K562 (cell line): ENCODE measurements around the gene NUDT14. TPM values are rescaled to one million over a fixed set of nuclear protein-coding genes. Genes with fewer than 3 reads are reported as not detected.

ENCODE experiments used
- ATAC-seq: fragments of 200-7000 bp; cut with Tn5 transposase; 3 replicates; pipeline ENCODE4 v1.9.1; 2020; ENCODE audit warnings: moderate library complexity
- BruUV-seq: library from RNA; stranded (reverse); fragments of 400-500 nt; replicated peaks from 2 replicates; lab custom pipeline; 2021; lab: Mats Ljungman, UMichigan
- CTCF ChIA-PET: fragments of 300-600 bp; formaldehyde crosslinking; extraction: SDS; loops from one replicate; lab custom pipeline; 2021; ENCODE audit warnings: low intra/inter-chr PET ratio; lab: Yijun Ruan, JAX
- POLR2A ChIA-PET: fragments of 300-600, 350-650 bp; sonication (Branson Sonifier 250); formaldehyde crosslinking; extraction: SDS; loops from one replicate; lab custom pipeline; 2021; ENCODE audit warnings: antibody characterized with exemption, inconsistent platforms; lab: Yijun Ruan, JAX
- DNase-seq, 4 experiments: peaks; one replicate each; pipeline versions ENCODE4 v3.0.0 to v3.0.0-alpha.2; 2011 to 2018; ENCODE audit warnings: low spot score in 3 of 4, mixed read lengths in 3 of 4; ENCODE audit errors: extremely low read depth in 1 of 4
- FAIRE-seq: peaks from 2 replicates; lab custom pipeline; 2011; peaks lifted over from hg19 to GRCh38; lab: Jason Lieb, UNC
- H2AFZ ChIP-seq: 2 replicates; pipeline ENCODE4 v1.6.0; 2011; ENCODE audit warnings: low read depth, low read length, control low read depth, inconsistent platforms
- H3K27ac ChIP-seq: fragments of 200-600 bp; 3 replicates; pipeline ENCODE4 v1.8.0; 2011; ENCODE audit warnings: low read depth, mild to moderate bottlenecking, control low read depth, inconsistent platforms, low read length, moderate library complexity, mixed read lengths; ENCODE audit errors: extremely low read depth
- H3K27me3 ChIP-seq, 2 experiments: fragments of 300-600 bp in 1 of 2; 2 replicates in 1 of 2; 3 replicates in 1 of 2; pipeline versions ENCODE4 v1.6.0 to v1.8.0; 2011; ENCODE audit warnings: inconsistent platforms in 2 of 2, low read length in 2 of 2, mild to moderate bottlenecking in 1 of 2, mixed read lengths in 1 of 2, moderate library complexity in 1 of 2; ENCODE audit not compliant: control insufficient read depth in 2 of 2, insufficient read depth in 2 of 2
- H3K36me3 ChIP-seq: fragments of 300-600 bp; 3 replicates; pipeline ENCODE4 v1.8.0; 2011; ENCODE audit warnings: mild to moderate bottlenecking, low read length, inconsistent platforms; ENCODE audit not compliant: control insufficient read depth, insufficient read depth
- H3K4me1 ChIP-seq, 2 experiments: fragments of 200-600 bp in 1 of 2; replicated peaks in 1 of 2; 2 replicates in 1 of 2; 3 replicates in 1 of 2; pipeline versions ENCODE4 v1.5.1 to v1.8.0; 2011; ENCODE audit warnings: inconsistent platforms in 2 of 2, low read length in 2 of 2, mild to moderate bottlenecking in 1 of 2, mixed read lengths in 1 of 2, moderate library complexity in 1 of 2; ENCODE audit not compliant: control insufficient read depth in 2 of 2, insufficient read depth in 2 of 2
- H3K4me2 ChIP-seq: 2 replicates; pipeline ENCODE4 v1.6.1; 2011; ENCODE audit warnings: low read length, control low read depth, inconsistent platforms, mixed read lengths; ENCODE audit not compliant: insufficient read depth
- H3K4me3 ChIP-seq: fragments of 200-600 bp; sonication (generic), shearing (Covaris generic); 2 replicates; pipeline ENCODE4 v1.5.1; 2016; ENCODE audit warnings: control low read depth, inconsistent platforms
- H3K79me2 ChIP-seq: fragments of 200-600 bp; 3 replicates; pipeline ENCODE4 v1.8.0; 2011; ENCODE audit warnings: low read length, inconsistent platforms; ENCODE audit not compliant: control insufficient read depth, insufficient read depth
- H3K9ac ChIP-seq, 2 experiments: 2 replicates each; pipeline versions ENCODE4 v1.6.0 to v1.6.1; 2011; ENCODE audit warnings: low read depth in 2 of 2, low read length in 2 of 2, control low read depth in 1 of 2, inconsistent platforms in 1 of 2, mild to moderate bottlenecking in 1 of 2, mixed read lengths in 1 of 2; ENCODE audit not compliant: insufficient read depth in 1 of 2
- H3K9me1 ChIP-seq: one replicate; pipeline ENCODE4 v1.6.0; 2011; ENCODE audit warnings: inconsistent platforms, mild to moderate bottlenecking, low read length, moderate library complexity; ENCODE audit not compliant: control insufficient read depth, insufficient read depth
- H3K9me3 ChIP-seq: replicated peaks from 2 replicates; pipeline ENCODE4 v1.5.1; 2011; ENCODE audit warnings: low read depth, low read length, inconsistent platforms; ENCODE audit not compliant: control insufficient read depth, insufficient read depth
- H4K20me1 ChIP-seq: replicated peaks from 2 replicates; pipeline ENCODE4 v1.6.1; 2011; ENCODE audit warnings: low read length, inconsistent platforms, mixed read lengths; ENCODE audit not compliant: control insufficient read depth, insufficient read depth
- CHCHD3 ChIP-seq: fragments of 250-450 bp; sonication (Bioruptor Pico); IDR thresholded peaks from 2 replicates; pipeline ENCODE4 v2.1.2; 2022; ENCODE audit warnings: mild to moderate bottlenecking
- PRDM10 ChIP-seq: fragments of 450-650 bp; IDR thresholded peaks from 2 replicates; pipeline ENCODE4 v1.6.1; 2018; ENCODE audit not compliant: partially characterized antibody
- TEAD1 ChIP-seq, 2 experiments: fragments of 450-650 bp in 1 of 2; sonication (generic) in 1 of 2; formaldehyde crosslinking; IDR thresholded peaks; 2 replicates each; pipeline versions ENCODE4 v1.4.0 to v1.8.0; 2020 to 2022; ENCODE audit warnings: mild to moderate bottlenecking in 2 of 2, missing genetic modification reagents in 1 of 2
- ZNF740 ChIP-seq, 3 experiments: fragments of 200-800 bp in 1 of 3; sonication (Bioruptor generic) in 1 of 3; sonication (generic) in 1 of 3; formaldehyde crosslinking in 1 of 3; IDR thresholded peaks; 2 replicates each; pipeline versions ENCODE4 v1.6.1 to v1.8.0; 2016 to 2022; ENCODE audit warnings: mild to moderate bottlenecking in 2 of 3, missing compliant biosample characterization in 2 of 3, missing genetic modification characterization in 2 of 3, missing genetic modification reagents in 1 of 3
- WGBS: fragments of 100-300 bp; shearing (Covaris generic); methylation state at CpG from one replicate; pipeline ENCODE4 v1.1.6; 2016; ENCODE audit warnings: low coverage, mixed read lengths; ENCODE audit not compliant: insufficient coverage; ENCODE audit errors: missing lambda C conversion rate; 5-methylcytosine and 5-hydroxymethylcytosine counted together
- in situ Hi-C: fragments of 300-500 bp; cut with MboI; formaldehyde crosslinking; loops from 4 replicates; pipeline ENCODE4 v1.15.0; 2018; ENCODE audit warnings: inconsistent platforms, mixed read lengths
- intact Hi-C: fragments of 100-400 bp; cut with micrococcal nuclease; formaldehyde crosslinking; loops from 2 replicates; pipeline ENCODE4 v1.14.2; 2022
- polyA plus RNA-seq, 8 experiments: library from polyadenylated mRNA; depleted of rRNA in 4 of 8; stranded (reverse) in 5 of 8; unstranded in 3 of 8; fragments of >200 nt; fragmentation: Nextera tagmentation in 2 of 8; fragmentation: Illumina TruSeq in 1 of 8; extraction: Ambion mirVana in 2 of 8; extraction: Trizol in 1 of 8; gene quantifications; 2 replicates each; pipeline versions ENCODE4 v1.2.1 to v1.2.3, GENCODE V29; 2011 to 2014; ENCODE audit warnings: inconsistent platforms in 1 of 8, missing spikeins in 1 of 8
- total RNA-seq, 7 experiments: library from RNA; depleted of rRNA in 6 of 7; stranded (reverse); fragments of >200 nt in 6 of 7; fragmentation: Illumina TruSeq in 2 of 7; extraction: Trizol in 2 of 7; gene quantifications; 2 replicates each; pipeline versions ENCODE4 v1.2.1 to v1.2.3, GENCODE V29; 2011 to 2021; ENCODE audit warnings: low replicate concordance in 1 of 7

NUDT14 gene
- total and polyA plus RNA-seq, 9 of the 15 experiments (the other 6 are each of a cell fraction or from before 2014, with no cell fraction given), result 0.14 to 16.3 (median 8.2) TPM

DNA sequence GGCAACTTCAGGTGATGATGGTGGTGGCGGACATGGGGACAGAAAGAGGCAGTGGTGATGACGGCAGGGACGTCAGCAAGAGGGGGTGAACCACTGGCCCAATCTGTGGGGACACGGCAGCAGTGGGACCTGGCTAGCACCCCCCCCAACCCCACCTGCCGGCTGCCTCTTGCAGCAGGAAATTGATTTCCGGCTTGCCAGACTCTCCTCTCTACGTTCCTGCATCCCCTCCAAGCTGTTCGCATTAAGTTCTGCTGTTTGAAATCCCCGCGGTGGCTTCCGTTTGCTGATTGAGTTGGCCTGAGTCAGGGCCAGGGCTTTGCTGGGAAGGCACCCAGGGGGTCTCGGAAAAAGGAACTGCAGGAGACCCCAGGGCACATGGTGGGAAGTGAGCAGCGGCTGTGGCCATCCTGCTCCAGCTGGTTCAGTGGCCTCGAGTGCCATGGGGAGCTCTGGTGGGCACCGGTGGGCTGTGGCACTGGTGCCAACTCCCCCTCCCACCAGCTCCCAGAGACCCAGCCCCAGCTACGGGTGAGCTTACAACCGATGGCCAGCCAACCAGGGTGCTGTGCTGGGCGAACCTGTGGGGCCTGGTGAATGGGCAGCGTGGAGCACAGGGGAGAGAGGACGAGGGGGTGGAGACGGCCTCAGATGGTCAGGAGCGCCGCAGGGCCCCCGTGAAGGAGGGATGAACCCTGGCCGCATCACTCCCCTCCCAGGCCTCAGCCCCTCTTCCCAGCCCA lies 14.6 kb upstream of the NUDT14 start:
- Histone ChIP-seq H2AFZ (no peak overlapping the region), H3K4me2 (no peak overlapping the region), H3K9ac (peak overlapping the region in 1 of 2 experiments; percentile 4; a peak in 1 of 4 replicates), H3K79me2 (no peaks in the 10 kb centered on the region), H4K20me1 (no peaks in the 10 kb centered on the region), H3K4me1 (peaks cover 6 to 72% of the 10 kb centered on the region in 2 experiments; a peak in 3 of 5 replicates), H3K36me3 (no peaks in the 10 kb centered on the region), H3K4me3 (no peak overlapping the region), H3K27ac (no peak overlapping the region), H3K27me3 (peaks cover 0 to 7% of the 10 kb centered on the region in 2 experiments; a peak in 1 of 5 replicates), H3K9me1 (no peaks in the 10 kb centered on the region), H3K9me3 (no peaks in the 10 kb centered on the region)
- no peak for ATAC-seq
- POLR2A ChIA-PET, result interaction anchor here (0.8 to 1.5 kb wide), 2 partner anchors 13 to 146 kb away, joined by 3 to 5 read pairs; no protein-coding TSS in a partner anchor
- no TSS peak for BruUV-seq
- CTCF ChIA-PET, result no interaction called here
- intact Hi-C loops, result no loop called here
- TF ChIP-seq TEAD1 (CRISPR knock-in tag; IDR thresholded peaks at IDR 0.05) (no peak), CHCHD3 (CRISPR knock-in tag) (no peak), ZNF740 (CRISPR knock-in tag; IDR thresholded peaks at IDR 0.05) (peak; percentile 95), ZNF740 (tag; IDR thresholded peaks at IDR 0.05) (peak in 1 of 2 experiments; percentile 54; a peak in 2 of 4 replicates), PRDM10 (peak; percentile 11)
- no peak for DNase-seq
- WGBS, result 6% methylated on average over 20 of the region's 25 CpGs
- in situ Hi-C loops, result no loop called here
- FAIRE-seq, result no peak
